Measurements from ENCODE around the gene TMEM247. TPM values are rescaled to one million over a fixed set of nuclear protein-coding genes. Genes with fewer than 3 reads are reported as not detected.

The TMEM247 gene
- total and polyA plus RNA-seq, 2 donors (not counting 3 experiments of a cell fraction or from before 2014, with no cell fraction given): not detected

DNA sequence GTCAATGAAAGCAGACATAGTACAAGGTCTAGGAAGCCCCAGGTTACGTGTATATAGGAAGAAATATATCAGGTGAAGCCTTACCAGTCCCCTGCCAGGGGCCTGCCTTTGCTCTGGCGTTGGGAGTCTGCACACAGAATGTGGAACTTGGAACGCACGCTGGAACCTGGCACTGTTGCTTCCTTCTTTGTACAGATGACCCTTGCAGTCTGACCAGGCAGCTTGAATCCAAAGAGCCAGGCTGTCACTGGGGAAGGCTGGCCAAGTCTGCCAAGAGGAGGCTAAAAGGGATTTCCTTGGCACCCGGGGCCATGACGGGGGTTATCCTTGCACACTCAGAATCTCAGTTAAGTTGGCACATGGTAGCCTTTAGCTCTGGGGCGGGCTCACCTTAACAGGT is 39.5 kb downstream of the TMEM247 start:
- no peak for FAIRE-seq
- CTCF ChIA-PET: interaction anchor here (1.3 kb wide), 1 partner anchor 19 kb away, joined by 3 read pairs; no protein-coding TSS in a partner anchor

More for the DNA sequence above, 39.5 kb downstream of the TMEM247 start:
- POLR2A ChIA-PET: no interaction called here
- H3K4me2 ChIP-seq (ENCODE audit: insufficient read depth, low read length): no peak overlapping the region
- H3K9ac ChIP-seq (replicated peaks; ENCODE audit: extremely low read depth, insufficient read depth, low read length): no peak overlapping the region
- H3K9me1 ChIP-seq (replicated peaks; ENCODE audit: control insufficient read depth, extremely low read depth, insufficient read depth, low read length): no peaks in the 10 kb centered on the region
- H3K79me2 ChIP-seq (ENCODE audit: control insufficient read depth, insufficient read depth, low read length): no peaks in the 10 kb centered on the region
- H3K9me3 ChIP-seq (replicated peaks; ENCODE audit: control insufficient read depth, insufficient read depth, low read length): no peaks in the 10 kb centered on the region
- no peak overlapping the region for H3K4me3 ChIP-seq (replicated peaks in 1 of 3; ENCODE audit: insufficient read depth in 1 of 3, low read depth in 1 of 3, low read length in 3 of 3)
- TF ChIP-seq MYC (IDR thresholded peaks at IDR 0.05; ENCODE audit: low read depth, low read length) (no peak), FOS (IDR thresholded peaks at IDR 0.05; ENCODE audit: borderline replicate concordance, insufficient read depth, low read length) (no peak), JUN (IDR thresholded peaks at IDR 0.05; ENCODE audit: borderline replicate concordance, insufficient read depth, insufficient read length, low read depth) (no peak), EZH2 (IDR thresholded peaks at IDR 0.05; ENCODE audit: borderline replicate concordance, low read depth, low read length, severe bottlenecking) (no peak), GATA2 (IDR thresholded peaks at IDR 0.05; ENCODE audit: insufficient read depth, insufficient read length, low read depth, low read length) (no peak), POLR2AphosphoS5 (IDR thresholded peaks at IDR 0.05; ENCODE audit: insufficient read depth, low read depth, low read length) (no peak), POLR2A (IDR thresholded peaks at IDR 0.05; ENCODE audit: low read depth, low read length) (no peak)
- TF ChIP-seq, protein P1, sequence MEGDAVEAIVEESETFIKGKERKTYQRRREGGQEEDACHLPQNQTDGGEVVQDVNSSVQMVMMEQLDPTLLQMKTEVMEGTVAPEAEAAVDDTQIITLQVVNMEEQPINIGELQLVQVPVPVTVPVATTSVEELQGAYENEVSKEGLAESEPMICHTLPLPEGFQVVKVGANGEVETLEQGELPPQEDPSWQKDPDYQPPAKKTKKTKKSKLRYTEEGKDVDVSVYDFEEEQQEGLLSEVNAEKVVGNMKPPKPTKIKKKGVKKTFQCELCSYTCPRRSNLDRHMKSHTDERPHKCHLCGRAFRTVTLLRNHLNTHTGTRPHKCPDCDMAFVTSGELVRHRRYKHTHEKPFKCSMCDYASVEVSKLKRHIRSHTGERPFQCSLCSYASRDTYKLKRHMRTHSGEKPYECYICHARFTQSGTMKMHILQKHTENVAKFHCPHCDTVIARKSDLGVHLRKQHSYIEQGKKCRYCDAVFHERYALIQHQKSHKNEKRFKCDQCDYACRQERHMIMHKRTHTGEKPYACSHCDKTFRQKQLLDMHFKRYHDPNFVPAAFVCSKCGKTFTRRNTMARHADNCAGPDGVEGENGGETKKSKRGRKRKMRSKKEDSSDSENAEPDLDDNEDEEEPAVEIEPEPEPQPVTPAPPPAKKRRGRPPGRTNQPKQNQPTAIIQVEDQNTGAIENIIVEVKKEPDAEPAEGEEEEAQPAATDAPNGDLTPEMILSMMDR (IDR thresholded peaks at IDR 0.05; ENCODE audit: extremely low read depth in 1 of 2, insufficient read depth in 1 of 2, low read depth in 1 of 2, low read length in 2 of 2): no peak
- TF ChIP-seq, protein P2, sequence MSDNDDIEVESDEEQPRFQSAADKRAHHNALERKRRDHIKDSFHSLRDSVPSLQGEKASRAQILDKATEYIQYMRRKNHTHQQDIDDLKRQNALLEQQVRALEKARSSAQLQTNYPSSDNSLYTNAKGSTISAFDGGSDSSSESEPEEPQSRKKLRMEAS (IDR thresholded peaks at IDR 0.05; ENCODE audit: insufficient read depth, insufficient read length): no peak
- no peak overlapping the region for H3K27ac ChIP-seq (ENCODE audit: insufficient read depth, low read depth, low read length)
- H3K27me3 ChIP-seq (ENCODE audit: control insufficient read depth in 2 of 2, insufficient read depth in 2 of 2, low read length in 2 of 2): no peaks in the 10 kb centered on the region
- H2AFZ ChIP-seq (ENCODE audit: low read depth, low read length): no peak overlapping the region
- BruUV-seq (replicated peaks): no TSS peak
- dilution Hi-C loops (cut with MboI; ENCODE audit: extremely low pct_ligation_motif_present, low sequenced_read_pairs) (no loop called here), intact Hi-C loops (cut with micrococcal nuclease) (no loop called here)
- no peak for DNase-seq (ENCODE audit: low read depth, low spot score)
- H3K36me3 ChIP-seq (ENCODE audit: control insufficient read depth in 2 of 2, extremely low read depth in 1 of 2, insufficient read depth in 2 of 2, low read length in 2 of 2): no peaks in the 10 kb centered on the region
- no peaks in the 10 kb centered on the region for H4K20me1 ChIP-seq (replicated peaks; ENCODE audit: control insufficient read depth, extremely low read depth, insufficient read depth, low read length)
- H3K4me1 ChIP-seq (ENCODE audit: control insufficient read depth, extremely low read depth, insufficient read depth, low read length): no peaks in the 10 kb centered on the region
